RWPE2 (cell line): Measurements from ENCODE around the gene TMEM178B.

ENCODE experiments used
- ATAC-seq: fragments of 200-7000 bp; cut with Tn5 transposase; 3 replicates; pipeline ENCODE4 v1.9.1; 2021; ENCODE audit warnings: low read depth
- DNase-seq: peaks from one replicate; pipeline ENCODE4 v3.0.0-alpha.2; 2020; ENCODE audit warnings: low spot score
- H3K27ac ChIP-seq: fragments of 450-650 bp; 2 replicates; pipeline ENCODE4 v1.5.1; 2017; ENCODE audit warnings: mild to moderate bottlenecking; ENCODE audit not compliant: poor library complexity, severe bottlenecking
- H3K27me3 ChIP-seq: fragments of 250-450 bp; sonication (Bioruptor Pico); 2 replicates; pipeline ENCODE4 v1.5.1; 2021; ENCODE audit warnings: mild to moderate bottlenecking, moderate library complexity; ENCODE audit not compliant: insufficient read depth, poor library complexity, severe bottlenecking
- H3K36me3 ChIP-seq: fragments of 250-450 bp; sonication (Bioruptor Pico); 2 replicates; pipeline ENCODE4 v1.5.1; 2020; ENCODE audit warnings: low read depth, mild to moderate bottlenecking, moderate library complexity
- H3K4me1 ChIP-seq: fragments of 250-450 bp; sonication (Bioruptor Pico); 2 replicates; pipeline ENCODE4 v1.5.1; 2021; ENCODE audit warnings: mild to moderate bottlenecking, moderate library complexity; ENCODE audit not compliant: insufficient read depth, poor library complexity, severe bottlenecking
- H3K4me3 ChIP-seq: fragments of 250-450 bp; sonication (Bioruptor Pico); 2 replicates; pipeline ENCODE4 v1.5.1; 2021; ENCODE audit warnings: mild to moderate bottlenecking, moderate library complexity; ENCODE audit not compliant: severe bottlenecking
- H3K9me3 ChIP-seq: fragments of 250-450 bp; sonication (Bioruptor Pico); 2 replicates; pipeline ENCODE4 v1.5.1; 2021; ENCODE audit warnings: mild to moderate bottlenecking, moderate library complexity; ENCODE audit not compliant: severe bottlenecking
- TF ChIP-seq, protein P1 (sequence below): fragments of 450-650 bp; IDR thresholded peaks from one replicate; pipeline ENCODE4 v1.5.1; 2017; ENCODE audit warnings: mild to moderate bottlenecking, moderate library complexity; ENCODE audit not compliant: poor library complexity, severe bottlenecking

The TMEM178B gene

DNA sequence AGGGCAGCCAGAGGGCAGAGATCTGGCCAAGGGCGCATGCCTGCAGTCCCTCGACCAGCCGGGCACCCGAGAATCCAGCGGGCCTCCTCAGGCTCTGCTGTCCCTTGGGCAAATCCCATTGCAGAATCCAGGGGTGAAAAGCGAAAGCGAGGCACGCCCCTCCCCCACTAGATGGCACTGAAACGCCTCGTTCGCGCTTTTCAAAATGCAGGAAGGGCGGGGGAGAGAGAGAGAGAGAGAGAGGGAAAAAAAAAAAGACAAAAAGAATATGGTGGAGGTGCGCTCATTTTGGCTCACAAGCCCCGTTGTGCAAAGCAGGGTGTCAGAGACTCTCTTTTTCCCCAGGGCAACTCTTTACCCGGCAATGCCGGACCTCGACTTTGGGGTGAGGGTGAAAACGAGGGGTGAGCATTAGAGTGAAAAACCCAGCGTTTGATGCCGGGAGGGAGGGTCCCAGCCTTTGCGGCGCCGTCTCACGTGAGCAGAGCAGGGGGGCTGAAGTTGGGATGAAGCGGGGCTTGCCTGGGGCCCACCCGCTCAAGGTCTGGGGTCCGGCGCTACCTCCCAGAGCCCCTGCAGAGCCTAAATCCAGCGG, 2.5 kb upstream of the TMEM178B start:
- H3K27me3 ChIP-seq = peaks cover 58% of the 10 kb centered on the region
- no peak for ATAC-seq
- peak overlapping the region; percentile 30 for H3K4me3 ChIP-seq
- no peak for DNase-seq
- no peaks in the 10 kb centered on the region for H3K4me1 ChIP-seq
- TF ChIP-seq, protein P1, sequence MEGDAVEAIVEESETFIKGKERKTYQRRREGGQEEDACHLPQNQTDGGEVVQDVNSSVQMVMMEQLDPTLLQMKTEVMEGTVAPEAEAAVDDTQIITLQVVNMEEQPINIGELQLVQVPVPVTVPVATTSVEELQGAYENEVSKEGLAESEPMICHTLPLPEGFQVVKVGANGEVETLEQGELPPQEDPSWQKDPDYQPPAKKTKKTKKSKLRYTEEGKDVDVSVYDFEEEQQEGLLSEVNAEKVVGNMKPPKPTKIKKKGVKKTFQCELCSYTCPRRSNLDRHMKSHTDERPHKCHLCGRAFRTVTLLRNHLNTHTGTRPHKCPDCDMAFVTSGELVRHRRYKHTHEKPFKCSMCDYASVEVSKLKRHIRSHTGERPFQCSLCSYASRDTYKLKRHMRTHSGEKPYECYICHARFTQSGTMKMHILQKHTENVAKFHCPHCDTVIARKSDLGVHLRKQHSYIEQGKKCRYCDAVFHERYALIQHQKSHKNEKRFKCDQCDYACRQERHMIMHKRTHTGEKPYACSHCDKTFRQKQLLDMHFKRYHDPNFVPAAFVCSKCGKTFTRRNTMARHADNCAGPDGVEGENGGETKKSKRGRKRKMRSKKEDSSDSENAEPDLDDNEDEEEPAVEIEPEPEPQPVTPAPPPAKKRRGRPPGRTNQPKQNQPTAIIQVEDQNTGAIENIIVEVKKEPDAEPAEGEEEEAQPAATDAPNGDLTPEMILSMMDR = peak; percentile 33
- H3K27ac ChIP-seq = no peak overlapping the region
- H3K9me3 ChIP-seq = no peaks in the 10 kb centered on the region
- H3K36me3 ChIP-seq = no peaks in the 10 kb centered on the region

DNA sequence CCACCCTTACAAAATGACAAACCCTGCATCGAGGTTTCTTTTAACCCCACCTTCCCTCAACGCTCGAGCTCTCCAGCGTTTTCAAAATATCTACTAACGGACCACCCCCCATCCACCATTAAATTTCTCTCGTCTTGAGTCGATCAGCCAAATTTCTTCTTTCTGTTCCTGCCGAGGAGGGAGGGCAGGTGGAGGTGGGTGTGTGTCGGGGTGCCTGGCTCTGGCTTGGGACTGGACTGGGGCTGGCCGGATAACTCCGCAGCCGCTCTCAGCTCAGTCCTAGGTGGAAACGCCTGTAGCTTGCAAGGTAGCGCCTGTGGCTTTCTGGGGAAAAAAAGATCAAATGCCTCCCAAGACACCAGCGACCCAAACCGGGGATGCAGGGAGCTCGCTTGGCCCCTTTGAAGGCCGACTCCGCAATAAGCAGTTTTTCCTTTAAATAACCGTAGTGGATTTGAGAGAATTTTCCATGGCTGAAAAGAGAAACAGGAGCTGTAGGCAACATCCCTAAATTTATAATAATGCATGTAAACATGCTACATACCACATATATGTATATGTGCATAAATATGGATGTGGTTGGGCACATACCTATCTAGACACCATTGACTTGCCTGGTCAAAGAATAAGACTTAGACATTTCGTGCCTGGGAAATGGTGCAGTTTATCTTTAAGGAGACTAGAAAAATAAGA, 1.9 kb upstream of the TMEM178B start:
- ATAC-seq (peak; percentile 30; the same call in 1 of the 3 replicates), DNase-seq (no peak)
- TF ChIP-seq, protein P1 = no peak
- H3K27ac ChIP-seq = no peak overlapping the region
- H3K9me3 ChIP-seq = no peaks in the 10 kb centered on the region
- H3K36me3 ChIP-seq = no peaks in the 10 kb centered on the region
- H3K4me1 ChIP-seq = no peaks in the 10 kb centered on the region
- H3K27me3 ChIP-seq = peaks cover 65% of the 10 kb centered on the region
- H3K4me3 ChIP-seq = peak overlapping the region; percentile 30

DNA sequence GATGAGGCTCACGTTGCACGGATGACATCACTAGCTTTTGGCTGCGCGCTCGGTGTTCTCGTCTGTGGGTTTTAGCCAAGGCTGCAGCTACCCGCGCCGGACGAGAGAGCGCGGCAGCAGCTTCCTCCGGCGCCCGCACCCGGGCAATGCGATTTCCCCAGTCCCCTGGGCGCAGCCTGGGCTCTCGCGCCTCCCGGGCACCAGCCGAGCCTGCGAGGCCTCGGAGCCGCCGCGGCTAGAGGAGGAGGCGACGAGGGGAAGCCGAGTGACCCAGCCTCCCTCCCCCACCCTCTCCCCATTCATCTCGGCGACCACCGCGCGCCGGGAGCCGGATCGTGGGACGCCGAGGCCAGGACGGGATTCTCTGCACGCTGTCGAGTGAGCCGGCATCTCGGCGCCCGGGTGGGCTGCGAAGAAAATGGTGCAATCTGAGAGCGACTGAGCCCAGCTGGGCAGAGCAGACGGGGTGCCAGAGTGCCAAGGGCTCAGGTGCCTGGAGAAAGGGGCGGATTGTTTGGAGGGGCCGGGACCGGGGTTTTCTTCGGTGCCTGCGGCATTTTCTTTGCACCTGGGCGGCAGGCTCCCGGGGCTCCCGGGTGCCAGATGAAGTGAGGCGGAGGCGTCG, 1.2 kb upstream of the TMEM178B start:
- Histone ChIP-seq H3K4me1 (no peaks in the 10 kb centered on the region), H3K27me3 (peaks cover 71% of the 10 kb centered on the region), H3K9me3 (no peaks in the 10 kb centered on the region), H3K36me3 (no peaks in the 10 kb centered on the region), H3K27ac (no peak overlapping the region), H3K4me3 (peak overlapping the region; percentile 30)
- DNase-seq (peak; percentile 66), ATAC-seq (peak; percentile 73)
- TF ChIP-seq, protein P1 = no peak

DNA sequence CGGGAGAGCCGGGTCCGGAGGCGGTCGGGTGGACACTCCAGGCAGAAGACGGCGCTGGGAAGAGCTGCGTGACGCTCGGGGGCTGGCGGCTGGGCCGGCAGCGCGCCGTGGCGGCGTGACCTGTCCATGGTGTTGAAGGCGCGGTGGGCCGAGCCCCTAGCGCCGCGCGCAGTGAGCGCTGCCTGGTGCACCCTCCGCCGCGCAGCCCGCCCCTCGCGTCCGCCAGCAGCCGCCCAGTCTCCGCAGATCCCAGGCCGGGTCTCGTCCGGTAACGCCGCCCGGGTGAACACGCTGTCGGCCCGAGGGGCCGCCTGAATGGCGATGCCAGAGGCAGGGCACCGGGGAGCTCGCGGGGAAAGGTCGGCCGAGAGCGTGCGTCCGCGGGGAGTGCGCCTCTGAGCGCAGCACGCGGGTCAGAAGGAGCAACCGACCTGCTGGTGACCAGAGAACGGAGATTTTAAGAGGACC, 657 bp upstream of the TMEM178B start:
- Histone ChIP-seq H3K4me3 (peak overlapping the region; percentile 30), H3K27ac (no peak overlapping the region), H3K27me3 (peaks cover 71% of the 10 kb centered on the region), H3K9me3 (no peaks in the 10 kb centered on the region), H3K36me3 (no peaks in the 10 kb centered on the region), H3K4me1 (no peaks in the 10 kb centered on the region)
- peak; percentile 57 for DNase-seq
- peak; percentile 70 for ATAC-seq
- TF ChIP-seq, protein P1 = no peak
